Calu3 (cell line): ENCODE results near the gene FGFBP2. TPM values are rescaled to one million over a fixed set of nuclear protein-coding genes. Genes with fewer than 3 reads are reported as not detected.

ENCODE experiments used
- BruUV-seq: library from RNA; stranded (reverse); fragments of 400-500 nt; replicated peaks from 2 replicates; lab custom pipeline; 2021; lab: Mats Ljungman, UMichigan
- CTCF ChIA-PET: fragments of 300-600 bp; sonication (Branson Sonifier 250); formaldehyde crosslinking; loops from one replicate; lab custom pipeline; 2022; ENCODE audit warnings: antibody characterized with exemption; lab: Charles Lee
- DNase-seq: peaks from one replicate; pipeline ENCODE4 v3.0.0; 2022
- H3K27ac Mint-ChIP-seq: one replicate; pipeline ENCODE4 v1.8.0; 2022; ENCODE audit warnings: mixed read lengths; ENCODE audit not compliant: unreplicated experiment
- H3K27me3 Mint-ChIP-seq: one replicate; pipeline ENCODE4 v1.8.0; 2022; ENCODE audit warnings: mixed read lengths; ENCODE audit not compliant: unreplicated experiment
- H3K36me3 Mint-ChIP-seq: one replicate; pipeline ENCODE4 v1.8.0; 2022; ENCODE audit warnings: mild to moderate bottlenecking, moderate library complexity, mixed read lengths; ENCODE audit not compliant: insufficient read depth, unreplicated experiment
- H3K4me1 Mint-ChIP-seq: one replicate; pipeline ENCODE4 v1.8.0; 2022; ENCODE audit warnings: mild to moderate bottlenecking, low read depth, mixed read lengths; ENCODE audit not compliant: unreplicated experiment
- H3K4me3 Mint-ChIP-seq: one replicate; pipeline ENCODE4 v1.8.0; 2022; ENCODE audit warnings: mild to moderate bottlenecking, low read depth, moderate library complexity, mixed read lengths; ENCODE audit not compliant: unreplicated experiment
- H3K9me3 Mint-ChIP-seq: one replicate; pipeline ENCODE4 v1.8.0; 2022; ENCODE audit warnings: low read depth, mixed read lengths; ENCODE audit not compliant: unreplicated experiment
- CTCF ChIP-seq: fragments of 200-600 bp; IDR thresholded peaks from one replicate; pipeline ENCODE4 v1.8.0; 2022; ENCODE audit warnings: antibody characterized with exemption; ENCODE audit not compliant: unreplicated experiment
- intact Hi-C: fragments of 100-400 bp; cut with micrococcal nuclease; formaldehyde crosslinking; loops from one replicate; pipeline ENCODE4 v1.10.0; 2022; ENCODE audit not compliant: unreplicated experiment
- total RNA-seq: library from RNA; stranded (reverse); gene quantifications from 2 replicates; pipeline ENCODE4 v1.2.3, GENCODE V29; 2022

FGFBP2 gene
- total RNA-seq, 1 experiment from 2014 or later: not detected

GRCh38 chr4:15944895-15945294 is 18.1 kb downstream of the FGFBP2 start:
- intact Hi-C loops: no loop called here
- H3K27me3 Mint-ChIP-seq: no peaks in the 10 kb centered on the region
- H3K27ac Mint-ChIP-seq: no peak overlapping the region
- BruUV-seq: no TSS peak
- H3K4me3 Mint-ChIP-seq: no peak overlapping the region
- CTCF ChIA-PET: no interaction called here
- H3K36me3 Mint-ChIP-seq: no peaks in the 10 kb centered on the region
- TF ChIP-seq CTCF: no peak
- no peaks in the 10 kb centered on the region for H3K9me3 Mint-ChIP-seq
- H3K4me1 Mint-ChIP-seq: no peaks in the 10 kb centered on the region
- no peak for DNase-seq

GRCh38 chr4:15942283-15942682 is 20.7 kb downstream of the FGFBP2 start:
- Mint-ChIP-seq H3K4me3 (no peak overlapping the region), H3K4me1 (peaks cover 15% of the 10 kb centered on the region), H3K27ac (no peak overlapping the region), H3K9me3 (no peaks in the 10 kb centered on the region), H3K36me3 (no peaks in the 10 kb centered on the region), H3K27me3 (no peaks in the 10 kb centered on the region)
- intact Hi-C loops: no loop called here
- CTCF ChIA-PET: no interaction called here
- TF ChIP-seq CTCF: no peak
- no peak for DNase-seq
- BruUV-seq: no TSS peak

GRCh38 chr4:15938640-15939039 is 24.3 kb downstream of the FGFBP2 start, which contains the start of gene FGFBP1:
Gene FGFBP1 (minus strand): TSS chr4:15938740. CDS start chr4:15936632, 2,108 bp downstream.
- Mint-ChIP-seq H3K9me3 (no peaks in the 10 kb centered on the region), H3K27me3 (no peaks in the 10 kb centered on the region), H3K4me1 (peaks cover 23% of the 10 kb centered on the region), H3K4me3 (peak within 1 kb of the TSS; percentile 45), H3K27ac (peak within 1 kb of the TSS; percentile 47), H3K36me3 (no peaks in the 10 kb centered on the region)
- BruUV-seq: no TSS peak
- intact Hi-C loops: no loop called here
- TF ChIP-seq CTCF: no peak
- CTCF ChIA-PET: interaction anchor here (1.5 kb wide), 1 partner anchor 56 kb away, joined by 5 read pairs; no protein-coding TSS in a partner anchor
- no peak for DNase-seq

- intact Hi-C loops: no loop called here
- no peaks in the 10 kb centered on the region for H3K9me3 Mint-ChIP-seq
- DNase-seq: peak; percentile 58
- no peaks in the 10 kb centered on the region for H3K36me3 Mint-ChIP-seq
- H3K4me3 Mint-ChIP-seq: peak overlapping the region; percentile 45
- CTCF ChIA-PET: interaction anchor here (0.5 to 1.5 kb wide), 2 partner anchors 56 to 235 kb away, joined by 5 read pairs; partner anchors contain the start of gene BST1
- H3K4me1 Mint-ChIP-seq: peaks cover 23% of the 10 kb centered on the region
- H3K27me3 Mint-ChIP-seq: no peaks in the 10 kb centered on the region
- no peak for TF ChIP-seq CTCF
- no TSS peak for BruUV-seq
- peak overlapping the region; percentile 47 for H3K27ac Mint-ChIP-seq
Observed at GRCh38 chr4:15938182-15938581, 24.8 kb downstream of the FGFBP2 start.
